Heart left ventricle (tissue), 16 donors: ENCODE data around the gene XK. TPM values are rescaled to one million over a fixed set of nuclear protein-coding genes. Genes with fewer than 3 reads are reported as not detected.
A peak's percentile ranks its signal among the peaks of the same experiment; 100 is the strongest.

Source experiments
- ATAC-seq, 4 donors: fragments of 200-7000 bp; cut with Tn5 transposase; one replicate each; pipeline ENCODE4 v1.9.1; 2020 to 2022; ENCODE audit warnings: moderate library complexity in 4 of 4, mild to moderate bottlenecking in 3 of 4, moderate number of reproducible peaks in 1 of 4
- DNase-seq, 5 donors: peaks; one replicate each; pipeline ENCODE4 v3.0.0-alpha.2; 2020
- H3K27ac ChIP-seq, 12 donors: fragments of 200-600 bp; sonication (generic) in 4 of 12; one replicate each; pipeline versions ENCODE4 v1.5.0 to v1.8.0; 2016 to 2022; ENCODE audit warnings: mild to moderate bottlenecking in 2 of 12
- H3K27me3 ChIP-seq, 9 donors: fragments of 200-600 bp; sonication (generic) in 2 of 9; one replicate each; pipeline versions ENCODE4 v1.5.1 to v1.8.0; 2016 to 2022; ENCODE audit warnings: mild to moderate bottlenecking in 3 of 9
- H3K36me3 ChIP-seq, 9 donors: fragments of 200-600 bp; sonication (generic) in 2 of 9; one replicate each; pipeline versions ENCODE4 v1.5.0 to v1.8.0; 2018 to 2022; ENCODE audit warnings: mild to moderate bottlenecking in 2 of 9
- H3K4me1 ChIP-seq, 12 donors: fragments of 200-600 bp; sonication (generic) in 4 of 12; one replicate each; pipeline versions ENCODE4 v1.5.0 to v1.8.0; 2016 to 2022; ENCODE audit warnings: mild to moderate bottlenecking in 3 of 12
- H3K4me3 ChIP-seq, 12 donors: fragments of 200-600 bp; sonication (generic) in 4 of 12; one replicate each; pipeline versions ENCODE4 v1.5.0 to v1.8.0; 2017 to 2022; ENCODE audit warnings: mild to moderate bottlenecking in 9 of 12, moderate library complexity in 4 of 12
- H3K9me3 ChIP-seq, 12 donors: fragments of 200-600 bp; sonication (generic) in 4 of 12; one replicate each; pipeline versions ENCODE4 v1.5.0 to v1.8.0; 2016 to 2022; ENCODE audit warnings: mild to moderate bottlenecking in 1 of 12
- POLR2A ChIP-seq, 2 donors: fragments of 450-650 bp; IDR thresholded peaks; one replicate each; pipeline ENCODE4 v1.6.1; 2017; ENCODE audit warnings: antibody characterized with exemption in 2 of 2, mild to moderate bottlenecking in 2 of 2, moderate library complexity in 2 of 2
- WGBS, 4 donors: extraction: QIAGEN DNeasy Blood & Tissue Kit in 2 of 4; methylation state at CpG; one replicate each; pipeline versions ENCODE4 v1.1.5 to v1.1.7; 2013 to 2018; 5-methylcytosine and 5-hydroxymethylcytosine counted together
- intact Hi-C, 10 donors: fragments of 100-400 bp; cut with DNase I; formaldehyde crosslinking; loops; one replicate each; pipeline versions ENCODE4 v1.11.1 to v1.14.2; 2022
- polyA plus RNA-seq, 2 donors: library from polyadenylated mRNA; stranded (reverse); fragments of 200-250 nt; gene quantifications; one replicate each; pipeline ENCODE4 v1.2.3, GENCODE V29; 2013
- total RNA-seq, 9 donors: library from RNA; depleted of rRNA in 2 of 9; stranded (reverse); fragments of >200 nt in 2 of 9; fragmentation: NEBNext Ultra II Directional in 3 of 9; extraction: Animal tissue kit (Norgen Biotek cat#: 25700) in 3 of 9; gene quantifications; one replicate each; pipeline versions ENCODE4 v1.1.0 to v1.2.4, GENCODE V29; 2016 to 2023
- TF ChIP-seq, protein P1 (sequence below), 12 donors: fragments of 200-600 bp; sonication (generic) in 4 of 12; IDR thresholded peaks; one replicate each; pipeline versions ENCODE4 v1.5.0 to v1.8.0; 2018 to 2022; ENCODE audit warnings: antibody characterized with exemption in 12 of 12, mild to moderate bottlenecking in 5 of 12
- donor health status: ischemic (EF 13 %, LVEDD 7.1; RV severe dilation, severe dysfunction).
- donor health status: healthy with polysubstance abuse.
- donor health status: DM: no; HTN: yes; CAD: no.
- donor health status: DM: no; HTN: no; CAD: no.
- donor health status: ischemic (EF 25% LVEDD 6.9; RV normal size, moderate dysfunction).
- donor health status: ischemic (EF 25% LVEDD 5.7; RV mildly dilated, moderate dysfunction).
- donor health status: healthy.
- donor health status: DM: yes; HTN: yes; CAD: no.
- donor health status: ischemic (EF 35%, LVEDD 5.7; RV mildly dilated, moderate dysfunction).
- donor health status: nonischemic (EF 11% LVEDD 7.7; RV severe dilation, severe dysfunction).
- donor health status: DM: yes; HTN: yes; CAD: no.
- donor health status: PGD.
- donor health status: ischemic (EF 29% LVEDD 5.4; RV normal size, mild dysfunction).
- donor health status: nonischemic (EF 23%, LVEDD 6.1; RV moderate dilation, normal function).

Gene XK
- total and polyA plus RNA-seq, 11 donors: 2.6 to 16.4 (median 8.7) TPM

DNA sequence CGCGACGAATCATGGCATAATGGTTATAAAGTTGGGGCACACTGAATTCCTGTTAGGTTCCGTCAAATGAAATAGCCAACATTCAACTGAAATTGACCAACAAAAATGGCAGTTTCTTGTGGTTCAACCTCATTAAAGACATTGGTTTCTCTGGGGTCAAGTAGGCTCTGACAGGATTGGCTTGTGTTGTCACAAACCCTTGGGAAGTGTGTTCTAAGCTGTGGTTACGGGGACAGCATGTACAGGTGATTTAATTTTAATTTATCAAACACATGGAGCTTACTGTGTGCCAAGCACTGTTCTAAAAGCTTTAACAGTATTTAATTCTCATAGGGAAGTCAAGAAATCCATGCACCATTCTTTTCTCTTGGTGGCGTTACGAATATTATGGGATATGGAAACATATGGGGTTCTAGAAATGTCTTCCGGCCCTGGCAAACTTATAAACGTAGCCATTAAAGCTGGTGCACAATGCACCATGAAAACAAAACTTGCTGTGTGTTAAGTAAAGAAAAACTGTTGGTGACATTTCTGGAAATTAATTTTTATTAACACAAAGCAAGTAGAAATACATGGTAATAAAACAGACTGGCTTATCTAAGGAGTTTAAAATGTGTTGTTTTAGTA lies 891 bp downstream of the XK start:
- 61 to 66% (median 65%) methylated on average over 9 of the region's 9 CpGs for WGBS, 4 donors
- Histone ChIP-seq H3K27me3 (peaks cover 0 to 14% (median 0%) of the 10 kb centered on the region in 9 donors), H3K27ac (peak overlapping the region; percentile 51 to 89 (median 78)), H3K36me3 (no peaks in the 10 kb centered on the region), H3K4me1 (peaks cover 0 to 3% (median 0%) of the 10 kb centered on the region in 12 donors), H3K4me3 (peak overlapping the region in 11 of 12 donors; percentile 39 to 63 (median 56)), H3K9me3 (no peaks in the 10 kb centered on the region)
- DNase-seq (no peak), ATAC-seq (peak in 1 of 4 donors; percentile 33)
- TF ChIP-seq, protein P1, sequence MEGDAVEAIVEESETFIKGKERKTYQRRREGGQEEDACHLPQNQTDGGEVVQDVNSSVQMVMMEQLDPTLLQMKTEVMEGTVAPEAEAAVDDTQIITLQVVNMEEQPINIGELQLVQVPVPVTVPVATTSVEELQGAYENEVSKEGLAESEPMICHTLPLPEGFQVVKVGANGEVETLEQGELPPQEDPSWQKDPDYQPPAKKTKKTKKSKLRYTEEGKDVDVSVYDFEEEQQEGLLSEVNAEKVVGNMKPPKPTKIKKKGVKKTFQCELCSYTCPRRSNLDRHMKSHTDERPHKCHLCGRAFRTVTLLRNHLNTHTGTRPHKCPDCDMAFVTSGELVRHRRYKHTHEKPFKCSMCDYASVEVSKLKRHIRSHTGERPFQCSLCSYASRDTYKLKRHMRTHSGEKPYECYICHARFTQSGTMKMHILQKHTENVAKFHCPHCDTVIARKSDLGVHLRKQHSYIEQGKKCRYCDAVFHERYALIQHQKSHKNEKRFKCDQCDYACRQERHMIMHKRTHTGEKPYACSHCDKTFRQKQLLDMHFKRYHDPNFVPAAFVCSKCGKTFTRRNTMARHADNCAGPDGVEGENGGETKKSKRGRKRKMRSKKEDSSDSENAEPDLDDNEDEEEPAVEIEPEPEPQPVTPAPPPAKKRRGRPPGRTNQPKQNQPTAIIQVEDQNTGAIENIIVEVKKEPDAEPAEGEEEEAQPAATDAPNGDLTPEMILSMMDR (IDR thresholded peaks at IDR 0.05): no peak
- no peak for TF ChIP-seq POLR2A (IDR thresholded peaks at IDR 0.05)
- intact Hi-C loops: loop anchor here in 2 of 10 donors (10.0 kb wide), 2 partner anchors 82 to 112 kb away; partner anchors contain the start of gene LANCL3 (in 1 of the 2)

GRCh38 chrX:37686996-37687395 lies 1.4 kb downstream of the XK start:
- Histone ChIP-seq H3K4me1 (peaks cover 0 to 3% (median 0%) of the 10 kb centered on the region in 12 donors), H3K36me3 (no peaks in the 10 kb centered on the region), H3K27me3 (peaks cover 0 to 14% (median 0%) of the 10 kb centered on the region in 9 donors), H3K9me3 (no peaks in the 10 kb centered on the region), H3K27ac (peak overlapping the region in 5 of 12 donors; percentile 4 to 86 (median 83)), H3K4me3 (peak overlapping the region in 5 of 12 donors; percentile 48 to 63 (median 57))
- ATAC-seq (no peak), DNase-seq (no peak)
- WGBS, 4 donors: 74 to 79% (median 76%) methylated on average over 3 of the region's 3 CpGs
- intact Hi-C loops: loop anchor here in 2 of 10 donors (10.0 kb wide), 2 partner anchors 82 to 112 kb away; partner anchors contain the start of gene LANCL3 (in 1 of the 2)
- TF ChIP-seq, protein P1 (IDR thresholded peaks at IDR 0.05): no peak
- no peak for TF ChIP-seq POLR2A (IDR thresholded peaks at IDR 0.05)

DNA sequence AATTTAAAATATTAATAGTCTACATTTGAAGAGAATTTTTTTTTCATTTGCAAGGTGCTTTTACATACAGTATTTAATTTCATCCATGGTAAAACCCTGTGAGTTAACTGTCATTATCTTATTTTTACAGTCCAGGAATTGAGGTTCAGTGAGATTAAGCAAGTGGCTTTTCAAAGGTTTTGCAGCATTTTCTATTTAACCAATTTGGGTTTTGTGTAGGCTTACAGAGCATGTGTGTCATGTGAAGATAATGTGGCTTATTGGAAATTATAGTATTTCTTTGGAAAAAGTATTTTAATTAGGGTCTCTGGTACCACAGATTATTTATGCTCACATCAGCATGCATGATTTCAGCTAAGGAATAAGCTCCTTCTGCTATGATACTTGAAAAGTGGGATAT lies 4.5 kb downstream of the XK start:
- H3K27me3 ChIP-seq: peaks cover 0 to 14% (median 0%) of the 10 kb centered on the region in 9 donors
- DNase-seq: no peak
- TF ChIP-seq, protein P1 (IDR thresholded peaks at IDR 0.05): no peak
- no peak for TF ChIP-seq POLR2A (IDR thresholded peaks at IDR 0.05)
- peaks cover 0 to 3% (median 0%) of the 10 kb centered on the region in 12 donors for H3K4me1 ChIP-seq
- H3K27ac ChIP-seq: peak overlapping the region in 1 of 12 donors; percentile 53
- H3K9me3 ChIP-seq: no peaks in the 10 kb centered on the region
- no peak for ATAC-seq
- H3K36me3 ChIP-seq: no peaks in the 10 kb centered on the region
- intact Hi-C loops: no loop called here
- no peak overlapping the region for H3K4me3 ChIP-seq

GRCh38 chrX:37692918-37693317 lies 7.3 kb downstream of the XK start:
- Histone ChIP-seq H3K36me3 (no peaks in the 10 kb centered on the region), H3K4me3 (no peak overlapping the region), H3K4me1 (peaks cover 0 to under 1% (median 0%) of the 10 kb centered on the region in 12 donors), H3K27me3 (peaks cover 0 to 4% (median 0%) of the 10 kb centered on the region in 9 donors), H3K9me3 (no peaks in the 10 kb centered on the region), H3K27ac (peak overlapping the region in 1 of 12 donors; percentile 8)
- no peak for TF ChIP-seq POLR2A (IDR thresholded peaks at IDR 0.05)
- TF ChIP-seq, protein P1 (IDR thresholded peaks at IDR 0.05): no peak
- DNase-seq: no peak
- 78 to 86% (median 82%) methylated on average over 3 of the region's 3 CpGs for WGBS, 4 donors
- no peak for ATAC-seq
- intact Hi-C loops: no loop called here
